HPDE6-E6E7 (cell line): Measurements from ENCODE around the gene SORCS2.

ENCODE experiments used
- DNase-seq: peaks from one replicate; pipeline ENCODE4 v3.0.0; 2011; ENCODE audit warnings: missing footprints; ENCODE audit errors: extremely low spot score

SORCS2 gene

GRCh38 chr4:7635445-7636239 is 443.3 kb downstream of the SORCS2 start:
- no peak for DNase-seq

DNA sequence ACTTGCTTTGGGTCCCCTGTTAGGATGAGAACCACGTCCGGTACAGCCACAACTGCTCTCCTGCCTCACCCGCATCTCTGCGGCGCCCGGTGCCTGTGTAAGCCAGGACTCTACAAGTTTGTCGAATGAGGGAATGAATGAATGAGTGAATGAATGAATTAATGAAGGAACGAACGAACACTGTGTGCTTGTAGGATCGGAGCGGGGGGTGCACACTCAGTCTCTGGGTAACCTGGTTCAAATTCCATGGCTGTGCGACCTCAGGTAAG is 443.8 kb downstream of the SORCS2 start:
- no peak for DNase-seq

GRCh38 chr4:7637139-7637538 is 444.8 kb downstream of the SORCS2 start:
- DNase-seq: no peak

DNA sequence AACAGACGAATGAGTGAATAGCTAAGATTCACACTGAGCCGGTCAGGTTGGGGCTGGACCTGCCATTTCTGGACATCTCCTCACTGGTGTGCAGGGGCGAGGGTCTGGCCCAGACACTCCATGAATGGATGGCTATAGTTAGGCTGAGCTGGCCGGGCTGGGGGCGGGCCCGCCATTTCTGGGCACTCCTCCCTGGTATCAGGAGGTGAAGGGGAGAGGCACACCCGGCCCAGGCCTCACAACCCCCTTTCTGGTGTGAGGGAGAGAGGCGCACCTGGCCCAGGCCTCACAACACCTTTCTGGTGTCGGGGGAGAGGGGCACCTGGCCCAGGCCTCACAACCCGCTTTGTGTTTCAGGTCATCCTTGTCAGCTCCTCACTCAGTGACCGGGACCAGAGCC is 445.6 kb downstream of the SORCS2 start:
- no peak for DNase-seq

DNA sequence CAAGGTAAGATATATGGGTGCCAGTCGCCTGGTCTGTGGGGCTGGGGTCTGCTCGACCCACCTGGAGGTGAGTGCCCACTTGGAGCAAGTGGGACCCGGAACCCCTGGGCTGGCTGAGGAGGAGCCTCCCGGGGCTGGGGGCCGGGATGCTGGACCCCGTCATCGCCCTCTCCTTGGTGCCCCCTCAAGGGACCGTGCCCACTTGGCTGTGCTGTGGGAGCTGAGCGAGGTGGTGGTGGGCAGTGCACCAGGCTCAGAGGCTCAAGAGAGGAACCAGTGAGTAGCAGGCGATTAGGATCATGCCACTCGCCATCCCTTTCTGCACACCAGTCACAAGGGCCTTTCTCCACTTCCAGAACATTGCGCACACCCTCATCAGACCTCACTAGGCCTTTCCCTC is 446.2 kb downstream of the SORCS2 start:
- no peak for DNase-seq

DNA sequence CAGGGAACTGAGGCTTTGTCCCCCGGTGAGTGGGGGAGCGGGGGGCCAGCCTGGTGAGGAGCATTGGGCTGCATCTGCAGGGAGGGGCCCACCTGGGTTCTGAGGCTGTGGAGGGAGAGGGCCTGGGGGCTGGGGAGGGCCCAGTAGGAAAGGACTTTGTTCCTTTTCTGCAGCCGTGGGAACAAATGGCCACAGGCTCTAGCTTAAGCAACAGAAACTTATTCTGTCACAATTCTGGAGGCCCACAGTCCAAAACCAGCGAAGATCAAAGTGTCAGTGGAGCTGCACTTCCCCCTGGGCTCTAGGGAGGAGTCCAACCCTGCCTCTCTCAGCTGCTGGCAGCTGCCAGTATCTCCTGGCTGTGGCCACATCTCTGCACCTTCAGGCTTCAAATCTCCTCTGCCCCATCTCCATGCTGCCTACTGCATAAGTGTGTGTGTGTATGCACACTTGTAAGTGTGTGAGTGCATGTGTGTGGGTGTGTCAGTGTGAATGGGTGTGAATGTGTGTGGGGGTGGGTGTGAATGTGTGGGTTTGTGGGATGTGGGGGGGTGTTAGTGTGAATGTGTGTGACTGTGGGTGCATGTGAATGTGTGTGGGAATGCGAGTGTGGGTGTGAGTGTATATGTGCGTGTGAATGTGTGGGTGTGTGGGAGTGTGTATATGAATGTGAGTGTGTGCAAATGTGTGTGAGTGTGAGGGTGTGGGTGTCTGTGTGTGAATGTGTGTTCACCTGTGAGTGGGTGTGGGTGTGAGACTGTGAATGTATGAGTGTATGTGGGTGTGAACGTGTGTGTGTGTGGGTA is 446.8 kb downstream of the SORCS2 start:
- no peak for DNase-seq

DNA sequence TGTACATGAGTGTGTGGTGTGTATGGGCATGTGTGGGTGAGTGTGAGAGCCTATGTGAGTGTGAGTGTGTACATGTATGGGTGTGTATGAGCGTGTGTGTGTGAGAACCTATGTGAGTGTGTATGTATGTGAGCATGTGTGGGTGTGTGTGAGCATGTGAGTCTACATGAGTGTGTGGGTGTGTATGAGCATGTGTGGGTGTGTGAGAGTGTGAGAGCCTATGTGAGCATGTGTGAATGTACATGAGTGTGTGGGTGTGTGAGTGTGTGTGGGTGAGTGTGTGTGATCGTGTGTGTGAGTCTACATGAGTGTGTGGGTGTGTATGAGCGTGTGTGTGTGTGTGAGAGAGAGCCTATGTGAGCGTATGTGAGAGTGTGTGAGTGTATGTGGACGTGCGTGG is 447.8 kb downstream of the SORCS2 start:
- no peak for DNase-seq

- no peak for DNase-seq
These were observed 449.4 kb downstream of the SORCS2 start for GRCh38 chr4:7641712-7642111.

- DNase-seq: no peak
These were observed 450.6 kb downstream of the SORCS2 start for GRCh38 chr4:7642741-7643458.

DNA sequence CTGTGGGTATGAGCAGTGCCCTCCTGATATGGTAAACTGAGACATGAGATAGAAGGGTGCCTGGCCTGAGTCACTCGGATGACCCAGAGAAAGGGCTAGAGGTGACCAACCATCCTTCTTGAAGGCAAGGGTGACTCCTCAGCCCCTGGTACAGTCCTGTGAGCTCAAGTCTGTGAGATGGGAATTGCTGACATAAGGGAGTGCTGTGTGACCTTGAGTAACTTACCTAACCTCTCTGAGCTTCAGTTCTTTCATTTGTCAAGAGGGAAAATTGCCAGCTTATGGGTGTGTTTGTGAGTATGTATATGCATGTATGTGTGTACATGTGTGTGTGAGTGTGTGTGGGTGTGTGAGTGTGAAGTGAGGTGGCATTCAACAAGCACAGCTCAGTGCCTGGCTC is 452.8 kb downstream of the SORCS2 start:
- DNase-seq: no peak

DNA sequence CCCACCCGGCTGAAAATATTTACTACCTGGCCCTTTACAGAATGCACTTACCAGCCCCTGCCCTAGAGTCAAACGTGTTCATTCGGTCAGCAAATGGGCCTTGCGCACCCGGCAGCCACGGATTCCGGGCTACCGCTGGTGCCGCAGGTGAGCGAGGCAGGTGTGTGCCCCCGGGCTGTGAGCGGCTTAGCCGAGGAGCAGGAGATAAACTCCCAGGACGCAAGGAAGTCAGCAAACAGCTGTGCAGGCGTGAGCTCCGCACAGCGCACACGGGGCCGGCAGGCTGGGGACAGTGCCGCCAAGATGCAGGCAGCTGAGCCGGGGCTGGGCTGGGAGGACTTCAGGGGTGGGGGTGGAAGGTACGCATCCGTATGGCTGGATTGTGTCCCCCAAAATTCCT is 453.6 kb downstream of the SORCS2 start:
- DNase-seq: no peak

- DNase-seq: no peak
These were observed 454.2 kb downstream of the SORCS2 start for GRCh38 chr4:7646384-7647061.

DNA sequence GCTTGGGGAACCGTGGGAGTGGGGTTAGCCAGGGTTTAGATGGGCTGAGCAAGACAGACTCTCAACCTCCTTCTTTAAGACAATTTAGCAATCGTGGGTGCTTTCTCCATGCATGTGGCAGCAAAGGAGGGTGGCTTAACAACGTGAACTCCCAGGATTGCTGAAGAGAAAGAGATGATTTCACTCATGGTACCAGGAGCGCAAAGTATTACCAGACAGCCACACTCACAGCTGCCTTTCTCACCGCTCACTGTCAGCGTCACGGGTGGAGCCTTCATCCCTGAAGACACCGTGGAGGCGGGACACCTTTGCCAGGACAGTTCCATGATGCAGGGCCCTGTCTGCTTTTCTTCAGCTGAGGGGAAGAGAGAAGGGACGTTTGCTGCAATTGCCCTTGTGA is 454.8 kb downstream of the SORCS2 start:
- DNase-seq: no peak

- DNase-seq: no peak
These were observed 455.5 kb downstream of the SORCS2 start for GRCh38 chr4:7647600-7648543.

- no peak for DNase-seq
These were observed 456.4 kb downstream of the SORCS2 start for GRCh38 chr4:7648544-7649395.

DNA sequence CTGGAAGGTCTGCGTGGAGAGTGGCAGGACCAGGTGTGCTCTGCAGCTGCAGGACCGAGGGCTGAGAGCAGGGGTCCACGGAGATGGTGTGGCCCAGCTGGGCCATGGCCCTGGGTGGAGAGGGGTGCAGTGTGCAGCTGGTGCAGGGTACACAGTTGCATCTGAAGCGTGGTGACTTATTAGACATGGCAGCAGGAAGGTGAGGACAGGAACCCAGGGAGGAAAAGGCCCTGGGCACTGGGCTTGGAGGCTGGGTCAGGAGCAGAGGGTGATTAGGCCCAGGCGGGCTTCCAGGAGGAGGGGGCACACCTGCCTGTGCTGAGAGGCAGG is 457.0 kb downstream of the SORCS2 start:
- DNase-seq: no peak

DNA sequence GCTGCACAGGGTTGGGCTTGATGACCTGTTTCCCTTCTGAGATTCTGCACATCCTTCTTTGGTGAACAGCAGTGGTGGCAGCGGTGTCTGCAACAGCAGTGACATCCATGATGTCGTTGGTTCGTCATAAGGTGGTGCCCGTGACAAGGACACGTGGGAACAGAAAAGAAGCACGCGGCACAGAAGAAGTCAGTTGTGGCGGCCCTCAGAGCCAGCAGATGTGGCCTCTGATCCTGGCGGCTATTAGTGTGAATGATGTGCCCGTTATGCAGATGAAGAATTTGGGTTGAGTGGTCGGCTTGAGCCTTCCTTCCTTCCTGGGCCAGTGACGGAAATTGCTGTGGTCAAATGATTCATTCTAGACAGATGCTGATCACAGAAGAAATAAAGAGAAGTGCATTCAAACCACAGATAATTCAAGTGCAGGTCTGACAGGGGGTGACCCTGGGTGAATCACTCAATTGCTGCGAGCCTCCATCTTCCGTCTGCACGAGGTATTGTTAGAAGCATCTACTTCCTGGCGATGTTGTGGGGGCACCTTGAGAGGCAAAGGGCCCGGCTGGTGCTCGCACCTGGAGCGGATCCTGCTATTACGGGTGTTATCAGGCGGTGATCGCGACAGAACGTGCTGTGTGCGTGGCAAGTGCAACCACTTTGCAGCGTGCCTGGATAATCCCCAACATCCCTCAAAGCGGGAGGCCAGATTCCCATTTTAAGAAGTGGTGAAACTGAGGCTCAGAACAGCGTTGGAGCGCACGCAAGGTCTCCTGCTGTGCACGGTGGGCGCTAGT is 457.6 kb downstream of the SORCS2 start:
- DNase-seq: peak; percentile 83

DNA sequence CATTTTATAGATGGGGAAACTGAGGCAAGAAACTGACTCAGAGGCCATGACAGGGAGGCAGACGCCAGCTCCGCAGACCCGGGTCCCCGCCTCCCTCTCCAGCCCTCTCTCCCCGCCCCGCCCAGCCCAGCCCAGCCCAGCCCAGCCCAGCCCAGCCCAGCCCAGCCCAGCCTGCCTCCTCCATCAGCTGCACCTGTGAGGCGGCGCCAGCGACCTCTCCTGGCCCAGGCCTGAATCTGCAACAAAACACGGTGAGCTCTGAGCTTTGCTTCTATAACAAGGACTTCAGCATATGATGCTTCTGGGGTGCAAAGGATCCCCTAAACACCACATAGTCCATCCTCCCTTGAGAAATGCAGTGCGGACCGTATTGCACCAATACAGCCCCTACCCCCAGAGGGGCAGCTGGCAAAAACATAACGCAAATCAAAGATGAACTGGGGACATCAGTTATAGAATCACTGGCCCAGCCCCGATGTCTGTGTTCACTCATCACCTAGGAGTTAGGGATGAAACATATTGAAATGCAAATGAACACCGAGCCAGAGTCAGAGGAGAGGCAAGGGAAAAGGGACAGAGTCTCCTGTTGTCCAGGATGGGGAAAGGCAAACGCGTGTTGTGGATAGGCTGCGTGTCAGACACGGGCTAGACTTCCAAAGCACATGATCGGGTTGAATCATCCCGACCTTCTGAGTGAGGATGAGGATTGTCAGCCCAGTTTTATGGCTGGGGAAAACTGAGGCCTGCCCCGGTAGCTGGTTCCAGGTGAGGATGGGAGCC is 458.5 kb downstream of the SORCS2 start:
- DNase-seq: peak; percentile 31

DNA sequence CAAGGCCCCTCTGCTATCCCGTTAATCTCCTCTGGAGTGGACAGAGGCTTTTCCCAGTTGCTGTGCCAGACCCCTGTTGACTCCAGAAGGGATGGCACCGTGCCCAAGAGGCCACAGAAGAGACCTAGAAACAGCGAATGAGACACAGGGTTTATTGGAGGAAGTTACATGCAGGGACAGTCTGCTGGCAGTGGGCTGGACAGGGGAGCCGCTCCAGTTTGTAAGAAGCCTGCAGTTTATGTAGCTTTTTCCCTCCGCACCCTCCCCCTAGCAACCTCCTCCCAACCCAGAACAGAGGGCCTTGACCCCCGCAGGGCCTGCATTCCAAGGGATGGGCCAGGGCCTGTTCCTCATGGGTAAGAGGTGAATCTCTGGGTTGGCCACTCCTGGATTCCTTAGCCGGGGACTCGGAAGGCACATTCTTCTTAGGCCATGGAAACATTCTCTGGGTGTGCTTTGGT is 459.2 kb downstream of the SORCS2 start:
- DNase-seq: peak; percentile 70
